HG03342 (cell line): ENCODE results near the gene CPLX3.

Experiments
- ATAC-seq: cut with Tn5 transposase; IDR thresholded peaks from one replicate; pipeline ENCODE4 v1.9.1; 2021; ENCODE audit warnings: mild to moderate bottlenecking, moderate library complexity; ENCODE audit not compliant: unreplicated experiment

CPLX3 gene

DNA sequence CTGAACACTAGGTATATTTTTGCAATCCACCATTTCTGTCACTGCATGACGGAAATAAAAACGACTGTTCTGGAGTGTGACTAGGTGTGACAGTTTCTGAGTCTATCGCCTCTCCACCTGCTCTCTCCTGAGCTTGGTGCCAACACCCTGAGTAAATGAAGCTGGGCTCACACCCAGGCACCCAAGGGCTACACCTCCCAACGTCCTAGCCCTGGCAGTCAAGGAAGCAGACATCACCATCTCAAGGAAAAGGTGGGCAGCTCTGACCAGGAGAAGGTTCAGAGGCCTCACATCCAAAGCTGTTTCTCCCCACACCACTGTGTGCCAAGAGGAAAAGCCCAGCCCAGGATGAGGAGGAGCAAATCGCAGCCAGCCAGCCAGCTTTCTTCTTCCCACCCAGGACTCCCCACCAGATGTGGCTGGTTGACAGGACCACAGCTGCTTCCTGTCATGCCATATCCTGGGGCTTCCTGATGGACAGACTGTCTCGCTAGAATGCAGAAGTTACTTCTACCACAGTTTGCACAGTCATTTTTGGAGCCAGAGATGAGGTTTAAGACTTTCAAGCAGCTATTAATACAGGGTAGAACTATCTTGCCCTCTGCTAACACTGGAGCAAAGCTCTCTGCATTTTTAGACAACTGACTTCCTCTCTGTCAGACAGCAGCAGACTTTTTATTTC is 43.4 kb downstream of the CPLX3 start:
- peak; percentile 44 for ATAC-seq

DNA sequence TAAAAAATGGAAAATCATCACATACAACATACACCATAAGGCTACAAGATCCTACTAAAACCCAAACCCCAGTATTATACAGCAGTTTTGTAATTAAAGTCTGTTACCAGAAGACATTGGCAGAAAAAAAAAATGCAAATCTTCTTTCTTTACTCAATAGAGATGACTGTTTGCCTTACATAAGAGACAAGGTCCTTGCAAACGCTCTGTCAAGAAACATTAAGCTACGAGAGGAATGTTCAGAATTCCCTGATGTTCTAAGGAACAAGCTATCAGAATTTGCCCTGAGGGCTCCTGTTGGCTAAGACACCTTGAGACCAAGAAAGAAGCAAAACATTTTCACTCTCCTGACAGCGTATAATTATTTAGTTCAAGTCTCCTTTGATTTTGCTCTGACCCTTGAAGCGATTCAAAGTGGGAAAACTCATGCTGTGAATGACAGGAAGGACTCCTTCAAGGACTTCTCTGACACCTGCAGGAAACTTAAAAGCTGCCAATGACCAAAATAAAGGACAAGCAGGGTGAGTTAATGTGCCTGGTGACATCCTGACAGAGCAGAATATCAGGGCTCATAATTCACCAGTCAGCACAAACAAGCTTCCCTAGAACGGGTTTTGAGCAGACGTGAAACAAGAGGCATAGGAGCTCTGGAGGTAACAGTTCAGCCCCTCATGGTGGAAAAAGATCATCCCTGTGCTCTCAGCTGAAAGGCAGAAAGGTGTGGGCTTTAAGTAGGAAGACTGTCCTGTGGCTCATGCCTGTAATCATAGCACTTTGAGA is 44.2 kb downstream of the CPLX3 start:
- ATAC-seq: no peak

DNA sequence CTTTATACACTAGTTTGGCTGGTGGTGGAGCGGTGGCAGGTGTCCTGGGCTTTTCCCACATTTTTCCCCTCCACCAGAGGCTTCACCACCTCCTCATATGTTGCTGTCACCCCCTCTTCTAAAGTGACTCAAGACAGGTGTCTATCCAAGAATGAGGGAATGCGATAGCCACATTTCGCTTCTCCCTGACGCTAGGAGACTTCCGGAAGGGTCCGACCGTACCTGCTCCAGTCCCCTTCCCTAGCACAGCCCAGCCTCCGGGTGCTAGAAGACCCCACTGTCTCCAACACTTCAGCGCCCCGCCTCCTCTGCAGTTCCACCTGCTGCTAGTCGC is 46.2 kb downstream of the CPLX3 start:
- peak; percentile 1 for ATAC-seq

GRCh38 chr15:74873036-74873755 is 46.8 kb downstream of the CPLX3 start, which contains the start of gene SCAMP2:
Gene SCAMP2 (minus strand): TSS chr15:74873365. CDS start chr15:74873255, 110 bp downstream.
- ATAC-seq: peak; percentile 80

- ATAC-seq: no peak
Observed at GRCh38 chr15:74873756-74874424, 47.5 kb downstream of the CPLX3 start.

DNA sequence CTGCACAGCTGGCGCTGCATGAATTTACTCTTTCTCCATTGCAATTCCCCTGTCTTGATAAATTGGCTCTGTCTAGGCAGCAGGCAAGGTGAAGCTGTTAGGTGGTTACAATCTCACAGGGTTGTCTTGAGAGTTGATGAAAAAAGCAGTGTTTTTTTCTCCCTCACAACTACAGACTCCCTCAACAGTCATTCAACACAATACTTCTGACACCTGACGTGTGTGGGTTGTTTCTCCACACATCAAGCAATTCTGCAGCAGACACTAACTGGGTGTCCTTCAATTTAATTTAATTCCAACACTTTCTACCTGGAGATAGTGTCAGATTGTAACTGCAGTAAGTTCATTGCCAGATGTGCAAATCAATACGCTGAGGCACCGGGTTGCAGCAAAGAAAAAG is 51.8 kb downstream of the CPLX3 start:
- no peak for ATAC-seq
